SIG-M5 (cell line): ENCODE measurements around the gene GRAMD2A.

Experiments used
- DNase-seq: peaks from one replicate; lab custom pipeline; 2025; lab: John Stamatoyannopoulos, UW

The GRAMD2A gene

DNA sequence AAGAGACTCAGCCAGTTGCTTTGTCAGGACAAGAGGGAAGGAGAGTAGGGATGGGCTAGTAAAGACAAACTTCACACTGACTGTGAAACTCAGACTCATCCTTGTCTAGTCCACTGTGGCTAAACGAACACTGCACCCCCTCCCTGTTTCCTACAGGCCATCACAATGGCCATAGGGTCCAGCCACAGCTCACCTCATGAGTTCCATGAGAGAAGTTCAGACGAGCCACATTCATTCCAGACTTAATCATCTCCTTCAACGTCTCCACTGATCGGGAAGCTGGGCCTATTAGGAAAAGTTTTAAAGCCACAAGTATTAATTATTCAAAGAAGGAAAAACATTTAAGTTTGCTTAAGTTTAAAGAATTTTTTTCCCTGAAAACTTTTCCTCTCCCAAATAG is 19.6 kb upstream of the GRAMD2A start:
- DNase-seq: no peak

DNA sequence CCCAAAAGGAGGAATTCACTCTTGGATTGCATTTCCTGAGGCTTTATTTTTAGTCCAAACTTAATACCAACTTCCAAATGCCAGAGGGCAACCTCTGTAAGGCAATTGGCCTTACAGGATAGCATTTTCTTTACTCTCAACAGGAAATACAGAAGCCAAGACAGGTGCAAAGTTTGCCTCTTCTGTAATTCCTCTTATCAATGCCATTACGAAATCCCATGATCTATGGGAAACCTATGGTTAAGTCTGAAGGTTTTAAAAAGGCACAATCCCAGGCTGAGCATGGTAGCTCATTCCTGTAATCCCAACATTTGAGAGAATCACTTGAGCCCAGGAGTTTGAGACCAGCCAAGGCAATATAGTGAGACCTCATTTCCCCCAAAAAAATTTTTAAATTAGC is 18.5 kb upstream of the GRAMD2A start:
- DNase-seq: no peak

DNA sequence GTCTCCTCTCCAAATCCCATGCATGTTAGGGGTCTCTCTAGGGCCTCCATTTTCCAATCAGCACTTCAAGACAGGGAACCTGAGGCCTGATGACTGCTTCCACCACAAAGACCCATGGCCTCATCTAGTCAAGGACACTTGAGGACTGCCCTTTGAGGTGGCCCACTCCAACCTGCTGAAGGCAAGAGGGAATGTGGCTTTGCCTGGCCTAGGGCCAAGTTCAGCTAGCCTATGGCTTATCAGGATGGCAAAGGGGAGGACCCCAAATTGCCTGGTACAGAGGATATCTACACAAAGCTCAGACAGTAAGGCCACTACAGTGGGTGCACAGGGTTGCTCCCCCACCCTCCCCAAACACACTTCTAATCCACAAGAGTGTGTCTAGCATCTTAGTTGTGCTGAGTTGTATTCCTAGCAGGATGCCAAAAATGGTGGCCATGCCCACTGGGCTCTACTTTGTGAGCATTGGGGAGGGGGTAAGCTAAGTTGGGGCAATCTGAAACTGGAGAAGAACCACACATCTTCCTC is 10.0 kb upstream of the GRAMD2A start:
- no peak for DNase-seq

DNA sequence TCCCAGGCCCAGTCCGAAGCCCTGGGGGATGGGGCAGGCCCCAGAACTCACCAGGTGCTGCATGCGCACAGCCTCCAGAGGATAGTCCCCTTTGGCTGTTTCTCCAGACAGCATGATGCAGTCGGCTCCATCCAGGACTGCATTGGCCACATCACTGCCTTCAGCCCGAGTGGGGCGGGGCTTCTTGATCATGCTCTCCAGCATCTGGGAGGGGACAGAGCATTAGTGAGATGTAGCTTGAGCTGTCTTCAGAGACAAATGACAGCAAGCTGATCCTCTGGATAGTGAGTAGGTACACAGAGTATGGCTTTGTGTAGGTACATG is 9.1 kb upstream of the GRAMD2A start:
- DNase-seq: no peak

DNA sequence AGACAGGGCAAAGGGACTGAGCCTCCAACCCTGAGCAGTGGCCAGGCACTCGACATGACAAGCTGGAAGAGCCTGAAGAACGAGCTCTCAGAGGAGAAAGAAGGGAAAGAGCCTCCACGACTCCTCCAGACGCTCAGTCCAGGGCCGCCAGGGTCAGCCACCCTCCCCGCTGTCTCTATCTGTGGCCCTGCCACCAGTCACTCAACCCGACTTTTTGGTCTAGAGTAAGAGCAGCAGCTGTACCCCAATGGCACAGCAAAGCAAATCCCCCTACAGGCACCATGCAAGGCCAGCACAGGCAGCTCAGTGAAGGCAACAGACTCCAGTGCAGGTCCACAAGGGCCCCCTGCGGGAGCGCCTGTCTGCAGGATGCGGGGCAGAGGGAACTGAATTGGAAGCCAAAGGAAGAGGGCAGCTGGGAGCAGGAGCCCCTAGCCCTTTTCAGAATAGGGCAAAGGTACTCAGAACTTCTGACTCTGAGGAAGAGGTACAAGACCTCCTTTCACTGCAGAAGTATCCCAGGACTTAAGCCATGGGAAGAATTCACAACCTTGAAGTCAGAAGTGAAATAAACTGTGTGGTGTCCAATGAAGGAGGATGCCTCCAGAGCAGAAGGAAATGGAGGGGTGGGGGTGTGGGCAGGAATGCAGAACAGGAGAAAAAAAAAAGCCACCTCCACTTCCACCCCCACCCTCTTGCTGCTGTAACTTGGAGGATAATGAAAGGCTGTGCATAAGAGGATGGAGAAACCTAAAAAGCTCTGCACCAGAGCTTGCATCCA is 8.5 kb upstream of the GRAMD2A start:
- no peak for DNase-seq

DNA sequence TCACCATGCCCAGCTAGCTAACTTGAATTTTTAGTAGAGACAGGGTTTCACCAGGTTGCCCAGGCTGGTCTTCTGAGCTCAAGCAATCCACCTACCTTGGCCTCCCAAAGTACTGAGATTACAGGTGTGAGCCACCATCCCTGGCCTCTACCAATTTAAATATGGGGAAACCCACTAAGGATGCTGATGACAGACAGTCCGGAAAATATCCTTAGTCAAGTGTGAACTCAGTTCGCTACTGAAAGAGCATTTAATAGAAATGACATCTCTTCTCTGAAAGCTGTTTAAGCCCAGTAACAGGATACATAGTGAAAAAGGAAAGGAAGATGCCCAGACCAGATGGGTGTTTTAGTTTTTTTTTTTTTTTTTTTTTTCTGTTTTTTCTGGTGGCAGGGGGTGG is 7.7 kb upstream of the GRAMD2A start:
- no peak for DNase-seq

DNA sequence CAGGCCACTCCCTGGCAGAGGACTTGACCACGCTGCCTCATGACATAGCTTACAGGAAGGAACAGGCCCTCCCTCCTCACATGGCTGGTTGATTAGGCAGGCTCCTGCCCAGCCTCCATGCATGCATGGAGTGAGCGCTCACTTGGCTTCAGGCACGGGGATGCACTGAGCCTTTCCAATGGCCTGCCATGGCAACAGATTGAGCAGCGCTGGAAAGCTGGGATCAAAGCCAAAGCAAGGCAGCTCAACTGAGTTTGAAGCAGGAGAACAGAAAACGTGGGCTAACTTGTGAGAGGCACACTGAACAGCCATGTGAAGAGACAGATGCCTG is 5.9 kb upstream of the GRAMD2A start:
- DNase-seq: no peak

DNA sequence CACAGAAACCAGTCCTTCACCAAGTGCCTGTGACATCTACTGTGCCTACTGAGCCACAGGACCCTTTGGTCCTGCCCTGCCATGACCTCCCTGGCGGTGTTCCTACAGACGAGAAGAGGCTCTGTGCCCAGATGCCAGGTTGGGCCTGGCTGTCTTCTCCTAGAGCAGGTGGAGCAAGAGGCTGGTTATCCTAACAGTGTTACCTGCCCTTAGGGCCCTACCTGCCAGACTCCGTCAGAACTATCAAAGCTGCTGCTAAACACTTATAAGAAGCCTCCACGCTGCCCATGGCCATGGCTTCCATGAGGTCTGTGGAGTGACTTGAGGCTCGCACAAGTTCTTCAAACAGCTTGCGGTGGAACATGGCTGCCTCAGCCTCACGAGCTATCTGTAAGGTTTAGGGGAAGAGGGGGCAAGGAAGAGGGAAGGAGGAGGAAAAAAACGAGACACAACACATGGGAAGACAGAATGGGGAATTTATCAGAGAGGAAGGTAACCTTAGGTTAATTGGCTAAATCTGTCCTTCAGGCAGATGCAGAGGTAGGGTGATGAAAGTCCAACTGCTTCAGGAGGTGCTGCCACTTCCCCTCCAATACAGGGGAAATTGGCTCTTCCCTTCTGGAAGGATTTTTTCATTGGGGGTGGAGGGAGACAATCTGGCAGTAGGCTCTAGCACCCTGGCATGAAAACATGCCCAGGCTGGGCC is 5.4 kb upstream of the GRAMD2A start:
- DNase-seq: no peak

DNA sequence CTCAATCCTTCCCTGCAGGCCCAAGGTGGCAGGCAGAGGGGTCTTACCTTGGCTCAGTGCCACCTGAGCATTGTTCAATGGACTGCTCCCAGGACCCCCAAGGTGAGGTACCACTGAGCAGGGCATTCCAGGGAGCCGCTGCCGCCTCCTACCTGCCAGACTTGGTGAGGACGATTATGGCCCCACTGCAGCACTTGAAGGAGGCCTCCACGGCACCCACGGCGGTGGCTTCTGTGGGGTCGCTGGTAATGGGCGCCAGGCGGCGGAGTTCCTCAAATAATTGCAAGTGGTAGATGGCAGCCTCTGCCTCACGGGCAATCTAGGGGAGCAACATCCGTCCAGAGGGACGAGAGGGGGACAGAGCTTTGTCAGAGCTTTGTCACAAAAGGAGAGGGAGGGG is 4.7 kb upstream of the GRAMD2A start:
- no peak for DNase-seq

DNA sequence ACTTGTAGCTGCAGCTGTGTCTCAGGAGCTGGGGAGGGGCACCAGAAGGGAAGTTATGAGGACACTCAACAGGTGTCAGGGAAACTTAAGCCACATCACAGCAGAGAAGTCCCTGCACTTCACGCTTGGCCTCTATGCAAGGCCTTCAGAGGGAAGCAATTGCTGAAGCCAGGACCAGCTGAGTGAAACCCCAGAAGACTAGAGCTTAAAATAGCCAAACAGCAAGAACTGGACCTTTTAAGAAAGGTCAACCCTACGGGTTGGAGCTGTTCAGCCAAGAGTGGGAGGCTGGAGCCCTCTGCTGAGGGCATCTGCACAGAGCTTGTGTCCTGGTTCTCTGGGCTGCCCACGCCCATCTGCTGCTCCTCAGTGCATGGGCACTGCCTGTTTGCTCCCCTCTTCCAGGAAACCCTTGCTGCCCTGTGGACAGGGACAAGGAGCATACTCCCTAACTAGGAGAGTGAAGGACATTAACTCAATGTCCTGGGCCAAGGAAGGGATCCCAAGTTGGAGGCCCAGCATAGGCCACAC is 3.9 kb upstream of the GRAMD2A start:
- DNase-seq: no peak

DNA sequence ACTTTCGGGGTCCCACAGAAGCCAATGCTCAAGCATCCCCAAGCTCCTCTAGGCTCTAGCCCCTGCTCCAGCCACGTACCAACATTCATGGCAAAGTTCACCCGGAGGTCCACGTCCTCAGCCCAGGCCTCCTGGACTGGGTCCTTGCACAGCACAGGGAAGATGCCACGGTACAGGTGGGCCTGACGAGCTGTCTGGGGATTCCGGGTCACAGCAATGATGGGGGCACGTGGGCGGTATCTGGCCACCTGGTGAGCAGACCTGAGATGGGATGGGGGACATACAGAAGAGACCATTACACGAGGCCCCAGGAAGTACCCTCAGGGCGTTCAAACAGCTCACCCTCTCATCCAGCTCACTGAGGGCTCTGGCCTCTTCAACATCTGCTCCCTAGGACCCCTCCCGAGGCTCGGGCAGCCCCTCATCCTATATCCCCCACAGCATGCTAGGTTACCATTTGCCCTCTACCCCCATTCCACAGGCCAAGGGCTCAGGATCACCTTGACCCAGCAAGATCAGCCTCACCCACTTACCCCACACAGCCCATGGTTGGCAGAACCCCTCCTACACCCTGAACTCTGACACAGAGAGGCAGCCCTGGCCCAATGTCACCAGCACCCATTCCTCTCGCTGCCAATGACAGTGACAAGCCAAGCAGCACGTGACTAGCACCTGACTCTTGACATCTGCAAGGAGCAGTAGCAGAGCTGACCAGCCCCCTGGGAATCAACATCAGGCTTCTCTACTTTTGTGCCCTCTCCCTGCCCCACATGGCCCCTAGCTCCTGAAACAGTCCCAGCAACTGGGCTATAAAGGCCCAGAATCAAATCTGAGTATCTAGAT is 3.0 kb upstream of the GRAMD2A start:
- DNase-seq: no peak

DNA sequence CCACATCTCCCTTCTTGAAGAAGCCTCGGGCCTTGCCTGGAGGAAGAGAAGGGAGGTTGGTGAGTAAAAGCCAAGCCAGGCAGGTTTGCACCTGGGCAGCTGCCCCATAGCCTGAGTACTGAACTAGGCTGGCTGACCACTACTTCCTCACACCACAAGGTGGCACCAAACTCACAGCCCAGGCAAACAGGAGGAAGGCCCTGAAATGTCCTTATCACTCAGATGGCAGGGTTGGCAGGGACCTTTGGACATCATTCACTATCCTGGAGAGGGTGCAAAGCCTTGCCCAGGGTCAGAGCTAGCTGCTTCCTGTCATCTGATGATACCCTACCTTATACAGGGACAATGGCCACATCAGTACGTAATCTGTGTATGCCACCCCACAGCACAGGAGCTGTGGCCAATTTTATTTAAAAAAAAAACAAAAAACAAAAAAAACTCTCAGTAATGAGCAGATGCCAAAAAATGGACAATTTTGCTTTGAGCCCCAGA is 2.2 kb upstream of the GRAMD2A start:
- no peak for DNase-seq

DNA sequence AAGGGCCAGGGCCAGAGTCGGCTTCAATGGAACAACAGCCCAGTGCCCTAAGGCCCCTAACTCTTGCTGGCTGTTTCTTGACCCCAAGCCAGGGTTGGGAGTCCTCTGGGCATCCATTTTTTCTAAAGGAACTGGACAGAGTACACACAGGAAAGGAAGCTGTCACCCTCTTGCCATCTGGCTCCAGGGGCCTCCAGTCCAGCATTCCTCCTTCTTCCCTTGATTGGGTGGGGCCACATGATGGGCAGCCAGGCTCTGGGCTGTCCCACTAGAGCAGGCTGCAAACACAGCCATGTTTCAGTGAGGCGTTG is 1.6 kb upstream of the GRAMD2A start:
- DNase-seq: no peak

DNA sequence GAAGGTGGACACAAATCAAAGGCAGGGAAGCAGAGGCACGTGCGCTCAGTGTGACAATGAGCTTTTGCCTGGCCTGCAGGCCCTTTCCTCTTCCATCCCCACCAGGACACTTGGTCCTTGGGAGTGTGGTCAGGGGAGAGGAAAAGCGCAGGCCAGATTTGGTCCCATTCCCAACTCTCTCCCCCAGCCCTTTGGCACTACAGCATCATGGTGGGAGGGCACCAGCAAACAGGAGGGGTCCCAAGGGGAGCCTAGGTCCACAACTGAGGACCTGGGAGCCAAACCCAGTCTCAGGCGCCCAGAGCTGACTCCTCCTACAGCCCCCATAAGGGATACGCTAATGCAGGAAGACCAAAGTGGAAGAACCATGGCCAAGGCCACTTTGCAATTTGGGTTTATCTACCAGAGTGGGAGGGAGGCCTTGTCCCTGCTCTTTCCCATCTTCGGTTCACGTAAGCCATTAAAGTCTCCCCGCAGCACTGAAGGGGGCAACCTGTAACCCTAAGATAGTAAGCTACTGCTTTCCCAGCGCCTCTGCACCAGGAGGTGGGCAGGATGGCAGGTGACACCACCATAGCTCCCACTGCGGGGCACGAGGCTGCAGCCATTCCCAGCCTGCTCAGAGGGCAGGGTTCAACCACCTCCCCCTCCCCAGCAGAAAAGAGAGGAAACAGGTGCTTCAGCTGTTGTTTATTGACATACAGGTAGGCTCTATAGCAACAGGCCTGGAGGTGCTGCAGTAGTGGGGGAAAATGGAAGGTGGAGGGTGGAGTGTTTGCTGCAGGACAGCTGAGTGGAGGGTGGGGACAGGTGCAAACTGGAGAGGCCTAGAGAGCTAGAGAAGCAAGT is 993 bp upstream of the GRAMD2A start:
- no peak for DNase-seq

DNA sequence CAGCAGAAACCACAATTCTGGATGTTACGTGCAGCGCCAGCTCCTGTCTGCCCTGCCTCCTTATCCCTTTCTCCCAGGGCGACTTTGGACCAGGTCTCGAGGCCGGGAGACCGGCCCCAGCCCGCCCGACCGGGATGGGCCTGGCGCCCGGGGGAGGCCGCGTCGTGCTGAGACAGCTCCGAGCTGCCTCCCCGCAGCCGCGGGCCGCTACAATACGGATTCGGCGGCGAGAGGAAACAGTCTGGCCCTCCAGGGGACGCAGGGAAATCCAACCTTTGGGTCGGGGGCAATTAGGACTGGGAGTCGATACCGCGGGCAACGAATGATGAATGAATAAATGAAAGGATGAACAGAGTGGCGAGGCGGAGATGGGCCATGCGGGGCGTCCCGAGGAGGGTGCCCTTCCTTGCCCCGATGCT is 537 bp downstream of the GRAMD2A start:
- no peak for DNase-seq

DNA sequence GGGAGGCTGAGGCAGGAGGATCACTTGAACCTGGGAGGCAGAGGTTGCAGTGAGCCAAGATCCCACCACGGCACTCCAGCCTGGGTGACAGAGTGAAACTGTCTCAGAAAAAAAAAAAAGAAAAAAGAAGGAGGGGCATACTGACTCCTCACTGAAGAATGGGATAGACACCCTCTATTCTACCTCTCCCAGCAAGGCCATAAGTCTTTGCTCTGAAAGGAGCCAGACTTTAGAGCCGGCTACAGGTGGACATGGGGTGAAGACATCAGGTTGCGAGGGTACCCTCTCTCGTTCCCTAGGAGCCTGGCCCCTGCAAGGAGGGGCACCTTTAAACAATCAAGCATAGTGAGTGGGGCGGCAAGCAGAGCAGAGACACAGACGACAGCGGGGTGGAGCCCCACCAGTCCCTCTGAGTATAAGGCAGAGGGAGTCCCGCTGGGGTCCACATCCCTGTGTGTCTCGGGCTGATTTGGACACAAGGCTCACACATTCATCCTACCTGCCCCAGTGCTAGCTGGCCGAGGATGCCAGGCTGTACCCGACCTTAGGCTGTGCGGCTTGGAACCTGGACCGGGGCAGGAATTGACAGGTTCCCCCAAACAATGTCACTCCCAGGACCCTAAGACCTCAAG is 1.1 kb downstream of the GRAMD2A start:
- no peak for DNase-seq

DNA sequence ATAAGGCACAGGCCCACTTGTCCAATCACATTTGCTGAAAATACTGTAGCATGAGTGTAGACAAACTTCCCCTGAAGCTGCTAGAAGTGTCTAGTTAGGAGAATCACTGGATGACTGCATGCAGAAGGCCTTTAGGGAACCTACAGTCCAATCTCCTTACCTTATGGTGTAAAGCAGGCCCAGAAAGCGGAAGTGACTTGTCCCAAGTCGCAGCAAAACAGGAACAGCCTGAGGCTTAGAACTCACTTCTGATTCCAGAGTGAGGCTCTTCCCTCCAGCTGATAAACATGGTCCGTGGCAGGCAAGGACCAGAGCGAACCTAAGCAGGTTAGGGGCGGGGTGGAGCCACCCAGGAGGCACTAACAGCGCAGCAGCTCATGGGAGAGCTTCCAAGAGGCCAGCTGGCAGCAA is 2.5 kb downstream of the GRAMD2A start:
- DNase-seq: peak; percentile 74

DNA sequence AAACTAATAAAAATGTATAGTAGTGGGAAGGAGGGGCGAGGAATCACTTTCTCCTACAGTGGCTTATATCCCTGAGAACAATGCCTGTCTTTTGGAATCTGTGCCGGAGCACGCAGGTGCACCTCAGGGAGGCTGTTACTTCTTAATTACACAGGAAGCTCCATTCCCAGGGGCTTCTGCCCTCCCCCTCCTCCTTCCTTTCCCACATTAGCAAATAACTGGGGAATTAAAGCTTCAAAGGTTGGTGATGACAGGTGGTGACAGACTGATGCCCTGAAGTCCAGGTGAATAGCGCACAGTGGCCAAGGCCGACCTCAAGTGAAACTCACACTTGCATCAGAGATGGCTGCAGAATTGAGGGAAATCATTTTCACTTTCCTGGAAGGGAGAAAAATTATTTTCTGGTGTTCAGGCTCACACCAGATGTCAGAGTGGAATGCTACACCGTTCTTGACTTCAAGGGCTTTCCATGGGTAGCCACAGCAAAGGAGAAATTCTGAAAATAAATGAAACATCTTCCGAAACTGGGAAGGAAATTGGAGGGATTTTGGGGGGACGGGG is 3.7 kb downstream of the GRAMD2A start:
- no peak for DNase-seq

DNA sequence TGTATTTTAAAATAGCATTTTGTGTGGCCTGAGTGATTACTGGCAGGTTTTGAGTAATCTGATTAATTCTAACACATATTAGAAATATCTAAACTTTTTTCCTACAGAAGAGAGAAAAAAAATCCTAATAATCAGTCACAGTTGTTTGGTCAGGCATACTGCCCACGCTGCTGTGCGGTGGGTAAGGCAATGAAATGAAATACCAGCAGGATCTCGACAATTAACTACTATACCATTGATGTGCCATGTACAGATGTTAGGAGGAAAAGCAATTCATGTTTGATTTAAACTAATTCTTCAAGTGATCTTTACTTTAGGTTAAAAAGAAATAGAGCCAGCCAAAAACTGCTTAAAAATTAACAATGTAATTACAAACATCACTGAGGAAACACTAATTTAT is 5.2 kb downstream of the GRAMD2A start:
- no peak for DNase-seq

DNA sequence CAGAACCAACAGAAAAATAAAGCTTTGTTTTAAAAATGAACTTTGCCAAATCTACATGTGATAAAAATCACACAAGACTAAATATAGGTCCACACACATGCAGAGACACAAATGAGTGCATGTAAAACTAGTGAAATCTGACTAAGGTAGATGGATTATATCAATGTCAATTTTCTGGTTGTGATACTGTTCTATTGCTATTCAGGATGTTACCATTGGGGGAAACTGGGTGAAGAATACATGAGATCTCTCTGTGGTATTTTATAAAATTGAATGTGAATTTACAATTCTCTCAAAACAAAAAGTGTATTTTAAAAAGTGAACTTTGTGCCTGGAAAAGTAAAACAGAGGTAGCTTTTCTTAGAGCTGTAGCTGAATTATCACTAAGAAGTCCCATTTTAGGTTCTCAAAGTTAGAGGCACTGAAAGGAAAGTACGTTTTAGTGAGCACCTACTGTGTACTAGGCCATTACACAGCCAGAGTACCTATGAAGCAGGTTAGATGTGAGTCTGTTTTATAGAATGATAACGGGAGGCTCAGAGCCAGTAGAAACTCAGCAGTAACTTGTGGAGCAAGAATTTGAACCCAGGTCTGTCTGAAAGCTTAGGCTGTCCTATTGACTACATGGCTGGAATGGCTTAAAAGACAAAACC is 8.2 kb downstream of the GRAMD2A start:
- DNase-seq: no peak
